Measurements from ENCODE around the gene ASXL1.

Gene ASXL1

GRCh38 chr20:32446301-32447100 lies 88.4 kb downstream of the ASXL1 start:
- Histone ChIP-seq H3K4me3 (ENCODE audit: low read depth, low read length) (no peak overlapping the region), H3K36me3 (ENCODE audit: control insufficient read depth, insufficient read depth, low read length) (peaks cover 36% of the 10 kb centered on the region), H3K27me3 (ENCODE audit: control insufficient read depth, insufficient read depth, low read length) (no peaks in the 10 kb centered on the region), H3K9ac (ENCODE audit: low read depth, low read length) (no peak overlapping the region), H3K9me3 (ENCODE audit: control insufficient read depth, insufficient read depth, low read length) (no peaks in the 10 kb centered on the region), H3K4me1 (ENCODE audit: control insufficient read depth, insufficient read depth, low read length) (no peaks in the 10 kb centered on the region)

DNA sequence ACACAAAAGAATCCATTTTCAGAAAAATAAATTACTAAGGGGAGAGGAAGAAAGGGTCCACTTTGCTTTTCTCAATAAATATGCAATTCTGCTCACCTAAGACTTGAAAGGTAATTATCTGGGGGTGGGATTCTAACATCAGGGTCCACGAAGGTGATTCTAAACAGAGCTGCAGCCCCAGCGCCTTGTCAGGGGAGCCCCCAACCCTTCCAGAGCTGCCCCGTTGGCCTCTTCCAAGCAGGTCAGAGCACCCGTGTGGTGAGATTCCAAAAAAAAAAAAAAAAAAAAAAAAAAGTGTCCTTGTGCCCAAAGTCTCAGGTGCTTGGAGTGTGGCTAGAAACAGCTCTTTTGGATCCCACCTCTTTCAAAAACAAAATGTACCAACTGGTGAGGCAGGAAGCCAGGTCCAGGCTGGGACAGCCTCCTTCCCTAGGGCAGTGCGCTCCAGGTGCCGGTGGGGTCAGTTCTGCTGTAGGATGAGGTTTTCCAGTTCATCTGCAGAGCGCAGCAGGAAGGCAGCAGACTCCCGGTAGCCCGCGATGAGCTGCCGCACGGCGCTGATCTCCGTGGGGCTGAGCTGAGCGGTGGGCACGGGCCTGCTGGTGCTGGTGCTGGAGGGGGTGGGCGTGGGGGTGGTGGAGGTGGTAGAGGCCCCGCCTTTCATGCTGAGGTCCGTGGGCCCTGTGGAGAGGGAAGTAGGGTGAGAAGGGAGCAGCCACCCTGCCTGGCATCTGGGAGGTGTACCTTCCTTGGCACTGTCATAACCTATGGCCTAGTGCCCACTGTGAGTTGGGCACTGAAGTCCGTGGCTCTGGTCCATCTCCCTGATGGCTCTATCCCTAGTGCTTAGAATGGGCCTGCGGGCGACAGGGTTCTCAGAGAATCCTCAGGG lies 89.3 kb downstream of the ASXL1 start:
- Histone ChIP-seq H3K4me1 (ENCODE audit: control insufficient read depth, insufficient read depth, low read length) (no peaks in the 10 kb centered on the region), H3K27me3 (ENCODE audit: control insufficient read depth, insufficient read depth, low read length) (no peaks in the 10 kb centered on the region), H3K36me3 (ENCODE audit: control insufficient read depth, insufficient read depth, low read length) (peaks cover 45% of the 10 kb centered on the region), H3K9me3 (ENCODE audit: control insufficient read depth, insufficient read depth, low read length) (no peaks in the 10 kb centered on the region), H3K4me3 (ENCODE audit: low read depth, low read length) (no peak overlapping the region), H3K9ac (ENCODE audit: low read depth, low read length) (no peak overlapping the region)

- H3K36me3 ChIP-seq (ENCODE audit: control insufficient read depth, insufficient read depth, low read length) = peaks cover 52% of the 10 kb centered on the region
Observed at GRCh38 chr20:32448306-32449056, 90.3 kb downstream of the ASXL1 start.

DNA sequence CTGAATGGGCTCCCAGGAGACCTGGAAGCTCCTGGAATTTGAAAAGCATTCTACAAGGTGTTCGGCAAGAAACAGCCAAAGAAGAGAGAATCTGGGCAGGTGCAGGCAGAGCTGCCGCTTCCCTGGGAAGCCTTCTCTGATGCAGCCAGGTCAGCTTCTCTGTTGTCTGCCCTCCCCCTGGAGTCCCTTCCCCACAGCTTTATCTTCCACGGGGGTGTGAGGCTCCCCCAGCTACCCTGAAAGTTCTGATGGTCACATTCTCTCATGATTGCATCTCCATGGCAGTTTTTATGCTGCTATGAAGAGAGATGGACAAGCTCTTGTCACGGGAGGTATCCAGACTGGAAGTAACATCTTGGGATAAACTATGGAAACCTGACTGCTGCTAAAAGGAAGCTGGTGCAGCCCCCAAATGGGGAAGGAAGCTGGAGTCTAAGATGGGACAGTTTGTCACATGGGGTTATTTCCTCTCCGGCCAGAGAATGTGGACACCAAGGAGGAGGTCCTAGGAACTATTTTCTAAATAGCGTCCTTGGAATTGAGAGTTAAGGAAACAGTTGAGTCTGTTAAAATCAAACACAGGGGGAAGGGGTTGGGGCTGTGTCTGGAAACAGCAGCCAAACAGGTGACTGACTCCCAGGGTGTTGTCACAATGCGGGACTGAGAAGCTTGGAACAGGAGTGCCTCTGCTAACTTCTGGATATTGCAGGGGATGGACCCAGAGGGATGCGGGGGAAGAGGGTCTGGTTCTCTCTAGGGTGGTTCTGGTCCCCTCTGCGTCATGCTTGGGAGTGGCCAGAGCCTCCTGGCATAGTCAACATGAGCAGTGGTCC lies 91.1 kb downstream of the ASXL1 start:
- Histone ChIP-seq H3K4me3 (ENCODE audit: low read depth, low read length) (no peak overlapping the region), H3K9ac (ENCODE audit: low read depth, low read length) (no peak overlapping the region), H3K9me3 (ENCODE audit: control insufficient read depth, insufficient read depth, low read length) (no peaks in the 10 kb centered on the region), H3K4me1 (ENCODE audit: control insufficient read depth, insufficient read depth, low read length) (no peaks in the 10 kb centered on the region), H3K27me3 (ENCODE audit: control insufficient read depth, insufficient read depth, low read length) (no peaks in the 10 kb centered on the region), H3K36me3 (ENCODE audit: control insufficient read depth, insufficient read depth, low read length) (peaks cover 57% of the 10 kb centered on the region)

More at GRCh38 chr20:32448306-32449056, 90.3 kb downstream of the ASXL1 start:
- Histone ChIP-seq H3K4me3 (ENCODE audit: low read depth, low read length) (no peak overlapping the region), H3K9ac (ENCODE audit: low read depth, low read length) (no peak overlapping the region), H3K9me3 (ENCODE audit: control insufficient read depth, insufficient read depth, low read length) (no peaks in the 10 kb centered on the region), H3K4me1 (ENCODE audit: control insufficient read depth, insufficient read depth, low read length) (no peaks in the 10 kb centered on the region), H3K27me3 (ENCODE audit: control insufficient read depth, insufficient read depth, low read length) (no peaks in the 10 kb centered on the region)

DNA sequence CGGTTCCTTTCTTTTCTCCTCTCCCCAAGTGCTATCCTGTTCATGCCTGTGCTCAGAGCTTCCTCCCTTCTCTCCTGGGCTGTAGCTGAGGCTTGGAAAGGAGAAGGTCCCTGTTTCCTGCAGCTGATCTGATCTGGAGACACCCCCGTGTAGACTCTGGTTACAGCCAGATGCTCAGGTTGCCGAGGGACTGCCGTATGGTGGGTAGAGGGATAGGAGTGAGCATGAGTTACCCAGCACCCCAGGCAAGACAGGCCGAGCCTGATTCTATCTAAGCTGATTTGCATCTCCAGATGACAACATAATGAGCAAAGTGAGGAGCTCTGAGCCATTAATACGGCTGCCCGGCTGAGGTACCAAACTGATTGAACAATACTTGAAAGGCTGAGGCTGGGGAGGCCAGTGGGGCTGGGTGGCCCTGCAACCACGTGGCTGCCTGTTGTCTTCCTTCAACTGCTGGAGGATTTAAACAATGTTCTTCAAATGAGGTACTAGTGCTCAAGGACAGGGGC lies 91.8 kb downstream of the ASXL1 start:
- Histone ChIP-seq H3K9ac (ENCODE audit: low read depth, low read length) (no peak overlapping the region), H3K27me3 (ENCODE audit: control insufficient read depth, insufficient read depth, low read length) (no peaks in the 10 kb centered on the region), H3K9me3 (ENCODE audit: control insufficient read depth, insufficient read depth, low read length) (no peaks in the 10 kb centered on the region), H3K4me1 (ENCODE audit: control insufficient read depth, insufficient read depth, low read length) (no peaks in the 10 kb centered on the region), H3K4me3 (ENCODE audit: low read depth, low read length) (no peak overlapping the region), H3K36me3 (ENCODE audit: control insufficient read depth, insufficient read depth, low read length) (peaks cover 57% of the 10 kb centered on the region)

- no peak overlapping the region for H3K4me3 ChIP-seq (ENCODE audit: low read depth, low read length)
- H3K9ac ChIP-seq (ENCODE audit: low read depth, low read length) = no peak overlapping the region
- H3K36me3 ChIP-seq (ENCODE audit: control insufficient read depth, insufficient read depth, low read length) = peaks cover 57% of the 10 kb centered on the region
- H3K9me3 ChIP-seq (ENCODE audit: control insufficient read depth, insufficient read depth, low read length) = no peaks in the 10 kb centered on the region
- H3K27me3 ChIP-seq (ENCODE audit: control insufficient read depth, insufficient read depth, low read length) = no peaks in the 10 kb centered on the region
- H3K4me1 ChIP-seq (ENCODE audit: control insufficient read depth, insufficient read depth, low read length) = no peaks in the 10 kb centered on the region
Observed at GRCh38 chr20:32450484-32451061, 92.4 kb downstream of the ASXL1 start.

DNA sequence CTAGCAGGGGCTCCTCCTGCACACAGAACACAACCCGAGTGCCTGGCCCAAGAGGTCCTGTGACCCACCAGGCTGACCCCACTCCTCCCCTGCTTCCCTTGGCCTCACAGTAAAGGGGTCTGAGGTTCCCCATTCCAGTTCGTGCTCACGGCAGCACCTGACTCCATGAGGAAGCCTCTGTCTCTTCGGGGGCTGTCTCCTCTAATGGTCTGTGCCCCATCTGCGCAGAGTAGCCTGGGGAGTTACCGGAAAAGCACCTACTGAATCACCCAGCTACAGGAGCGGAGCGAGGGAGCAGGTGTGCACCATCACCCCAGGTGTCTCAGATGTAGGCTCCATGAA lies 93.2 kb downstream of the ASXL1 start:
- H3K36me3 ChIP-seq (ENCODE audit: control insufficient read depth, insufficient read depth, low read length) = peaks cover 57% of the 10 kb centered on the region
- no peaks in the 10 kb centered on the region for H3K9me3 ChIP-seq (ENCODE audit: control insufficient read depth, insufficient read depth, low read length)
- H3K9ac ChIP-seq (ENCODE audit: low read depth, low read length) = no peak overlapping the region
- no peaks in the 10 kb centered on the region for H3K4me1 ChIP-seq (ENCODE audit: control insufficient read depth, insufficient read depth, low read length)
- no peaks in the 10 kb centered on the region for H3K27me3 ChIP-seq (ENCODE audit: control insufficient read depth, insufficient read depth, low read length)
- no peak overlapping the region for H3K4me3 ChIP-seq (ENCODE audit: low read depth, low read length)

- Histone ChIP-seq H3K9me3 (ENCODE audit: control insufficient read depth, insufficient read depth, low read length) (no peaks in the 10 kb centered on the region), H3K9ac (ENCODE audit: low read depth, low read length) (no peak overlapping the region), H3K36me3 (ENCODE audit: control insufficient read depth, insufficient read depth, low read length) (peaks cover 52% of the 10 kb centered on the region), H3K4me3 (ENCODE audit: low read depth, low read length) (no peak overlapping the region), H3K27me3 (ENCODE audit: control insufficient read depth, insufficient read depth, low read length) (no peaks in the 10 kb centered on the region), H3K4me1 (ENCODE audit: control insufficient read depth, insufficient read depth, low read length) (no peaks in the 10 kb centered on the region)
Observed at GRCh38 chr20:32451682-32452461, 93.7 kb downstream of the ASXL1 start.

GRCh38 chr20:32452776-32453466 lies 94.8 kb downstream of the ASXL1 start:
- Histone ChIP-seq H3K9me3 (ENCODE audit: control insufficient read depth, insufficient read depth, low read length) (no peaks in the 10 kb centered on the region), H3K36me3 (ENCODE audit: control insufficient read depth, insufficient read depth, low read length) (peaks cover 42% of the 10 kb centered on the region), H3K27me3 (ENCODE audit: control insufficient read depth, insufficient read depth, low read length) (no peaks in the 10 kb centered on the region), H3K4me3 (ENCODE audit: low read depth, low read length) (no peak overlapping the region), H3K9ac (ENCODE audit: low read depth, low read length) (no peak overlapping the region), H3K4me1 (ENCODE audit: control insufficient read depth, insufficient read depth, low read length) (peaks cover 2% of the 10 kb centered on the region)
